Pancreas (tissue), 10 donors: ENCODE results near the gene TREX2. TPM values are rescaled to one million over a fixed set of nuclear protein-coding genes. Genes with fewer than 3 reads are reported as not detected.

Experiments
- ATAC-seq, 4 donors: fragments of 200-7000 bp; cut with Tn5 transposase; one replicate each; pipeline versions ENCODE4 v1.8.0 to v1.9.1; 2020; ENCODE audit warnings: mild to moderate bottlenecking in 4 of 4, moderate library complexity in 4 of 4
- DNase-seq, 6 donors: peaks; one replicate each; pipeline ENCODE4 v3.0.0-alpha.2; 2020
- FAIRE-seq: peaks from 2 replicates; lab custom pipeline; 2012; peaks lifted over from hg19 to GRCh38; lab: Jason Lieb, UNC
- H3K27ac ChIP-seq, 4 donors: fragments of 200-600 bp; sonication (generic); 1 replicate in 3 of 4; 2 replicates in 1 of 4; pipeline versions ENCODE4 v1.5.0 to v1.8.0; 2020
- H3K27me3 ChIP-seq, 4 donors: fragments of 200-600 bp; one replicate each; pipeline ENCODE4 v1.8.0; 2021
- H3K36me3 ChIP-seq, 3 donors: fragments of 200-600 bp; sonication (generic) in 1 of 3; one replicate each; pipeline versions ENCODE4 v1.5.0 to v1.8.0; 2020 to 2021
- H3K4me1 ChIP-seq, 3 donors: fragments of 200-600 bp; one replicate each; pipeline ENCODE4 v1.8.0; 2021
- H3K4me3 ChIP-seq, 4 donors: fragments of 200-600 bp; sonication (generic) in 2 of 4; one replicate each; pipeline versions ENCODE4 v1.5.0 to v1.8.0; 2020 to 2021
- H3K9me3 ChIP-seq, 4 donors: fragments of 200-600 bp; one replicate each; pipeline ENCODE4 v1.8.0; 2021
- WGBS, 2 donors: extraction: QIAGEN DNeasy Blood & Tissue Kit; methylation state at CpG; one replicate each; pipeline ENCODE4 v1.1.7; 2013; 5-methylcytosine and 5-hydroxymethylcytosine counted together
- intact Hi-C, 3 donors: fragments of 100-400 bp; cut with DNase I; formaldehyde crosslinking; loops; one replicate each; pipeline versions ENCODE4 v1.11.1 to v1.14.2; 2022
- polyA plus RNA-seq, 2 donors: library from polyadenylated mRNA; stranded (reverse); fragments of 200-250 nt; gene quantifications; one replicate each; pipeline ENCODE4 v1.2.3, GENCODE V29; 2013
- total RNA-seq, 6 donors: library from RNA; stranded (reverse); fragmentation: NEBNext Ultra II Directional in 4 of 6; extraction: Animal tissue kit (Norgen Biotek cat#: 25700) in 4 of 6; gene quantifications; one replicate each; pipeline versions ENCODE4 v1.2.1 to v1.2.4, GENCODE V29; 2021 to 2023
- TF ChIP-seq, protein P1 (sequence below), 4 donors: fragments of 200-600 bp; sonication (generic) in 3 of 4; IDR thresholded peaks; one replicate each; pipeline versions ENCODE4 v1.5.0 to v1.8.0; 2021; ENCODE audit warnings: antibody characterized with exemption in 4 of 4
- donor health status: healthy with polysubstance abuse.
- donor health status: DM: no; HTN: no; CAD: no; lungs with moderate emphysema.
- donor health status: DM: no; HTN: no; CAD: no.
- donor health status: control.
- donor health status: control.
- donor health status: Bipolar disorder and iron deficiency.
- donor health status: DM: yes; HTN: yes; CAD: no.
- donor health status: DM: no; HTN: no; CAD: no.
- donor health status: DM: no; HTN: no; CAD: no.
- donor health status: DM: yes; HTN: yes; CAD: no.

The TREX2 gene
- total and polyA plus RNA-seq, 8 donors: 0.19 to 0.91 (median 0.55) TPM; not detected in 1

DNA sequence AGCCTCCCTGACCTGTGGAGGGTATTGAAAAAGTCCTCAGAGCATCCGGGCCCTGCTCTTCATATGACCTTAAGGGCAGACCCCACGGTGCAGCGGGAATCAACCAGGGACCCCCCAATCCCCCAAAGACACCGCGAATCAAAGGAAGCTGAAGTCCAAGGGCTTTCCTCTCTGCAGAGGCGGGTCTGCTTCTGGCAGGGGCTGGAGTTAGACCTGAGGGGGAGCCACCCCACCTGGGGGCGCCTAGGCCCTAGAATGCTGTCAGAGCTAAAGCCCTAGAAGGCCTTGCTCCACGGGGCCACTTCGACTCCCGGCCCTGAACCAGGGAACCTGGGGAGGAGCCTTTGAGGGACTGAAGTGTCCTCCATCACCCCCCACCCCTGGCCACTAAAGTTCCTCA lies 27.3 kb upstream of the TREX2 start:
- TF ChIP-seq, protein P1, sequence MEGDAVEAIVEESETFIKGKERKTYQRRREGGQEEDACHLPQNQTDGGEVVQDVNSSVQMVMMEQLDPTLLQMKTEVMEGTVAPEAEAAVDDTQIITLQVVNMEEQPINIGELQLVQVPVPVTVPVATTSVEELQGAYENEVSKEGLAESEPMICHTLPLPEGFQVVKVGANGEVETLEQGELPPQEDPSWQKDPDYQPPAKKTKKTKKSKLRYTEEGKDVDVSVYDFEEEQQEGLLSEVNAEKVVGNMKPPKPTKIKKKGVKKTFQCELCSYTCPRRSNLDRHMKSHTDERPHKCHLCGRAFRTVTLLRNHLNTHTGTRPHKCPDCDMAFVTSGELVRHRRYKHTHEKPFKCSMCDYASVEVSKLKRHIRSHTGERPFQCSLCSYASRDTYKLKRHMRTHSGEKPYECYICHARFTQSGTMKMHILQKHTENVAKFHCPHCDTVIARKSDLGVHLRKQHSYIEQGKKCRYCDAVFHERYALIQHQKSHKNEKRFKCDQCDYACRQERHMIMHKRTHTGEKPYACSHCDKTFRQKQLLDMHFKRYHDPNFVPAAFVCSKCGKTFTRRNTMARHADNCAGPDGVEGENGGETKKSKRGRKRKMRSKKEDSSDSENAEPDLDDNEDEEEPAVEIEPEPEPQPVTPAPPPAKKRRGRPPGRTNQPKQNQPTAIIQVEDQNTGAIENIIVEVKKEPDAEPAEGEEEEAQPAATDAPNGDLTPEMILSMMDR (IDR thresholded peaks at IDR 0.05): no peak
- Histone ChIP-seq H3K9me3 (no peaks in the 10 kb centered on the region), H3K4me3 (no peak overlapping the region), H3K27me3 (no peaks in the 10 kb centered on the region), H3K27ac (no peak overlapping the region), H3K36me3 (no peaks in the 10 kb centered on the region), H3K4me1 (no peaks in the 10 kb centered on the region)
- FAIRE-seq: no peak
- intact Hi-C loops: no loop called here
- ATAC-seq: no peak
- DNase-seq: no peak
- WGBS, 2 donors: 88 to 92% methylated on average over 10 of the region's 10 CpGs

DNA sequence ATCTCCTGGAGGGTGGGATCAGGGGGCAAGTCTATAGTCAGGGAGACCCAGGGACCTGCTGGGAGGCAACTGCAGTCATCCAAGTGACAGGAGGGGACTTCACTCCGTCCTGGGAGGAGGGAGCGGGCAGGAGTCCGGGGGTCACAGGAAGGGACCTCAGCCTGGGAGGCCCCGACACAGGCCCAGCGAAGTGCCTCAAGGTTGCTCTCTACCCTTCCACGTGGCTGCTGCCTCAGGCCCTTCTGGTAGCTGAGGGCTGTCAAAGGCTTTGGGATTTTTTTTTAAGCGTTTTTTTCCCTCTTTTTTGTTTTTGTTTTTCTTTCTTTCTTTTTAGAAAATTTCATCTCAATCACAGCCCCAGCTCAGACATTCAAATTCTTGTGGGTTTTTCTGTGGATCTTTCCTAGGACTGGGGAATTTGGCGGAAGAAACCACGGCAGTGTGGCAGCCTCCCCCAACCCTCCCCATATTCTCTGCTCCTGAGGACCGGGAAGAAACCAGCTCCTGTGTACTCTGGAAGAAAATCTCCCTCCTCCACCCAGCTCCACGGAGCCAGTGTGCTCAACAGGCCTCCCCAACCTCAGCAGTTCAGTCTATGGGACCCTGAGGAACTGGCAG lies 25.9 kb upstream of the TREX2 start:
- no peaks in the 10 kb centered on the region for H3K9me3 ChIP-seq
- H3K4me1 ChIP-seq: no peaks in the 10 kb centered on the region
- DNase-seq (no peak), FAIRE-seq (no peak), ATAC-seq (no peak)
- H3K36me3 ChIP-seq: no peaks in the 10 kb centered on the region
- WGBS, 2 donors: 62 to 64% methylated on average over 11 of the region's 11 CpGs
- H3K27ac ChIP-seq: no peak overlapping the region
- no peaks in the 10 kb centered on the region for H3K27me3 ChIP-seq
- intact Hi-C loops: no loop called here
- no peak overlapping the region for H3K4me3 ChIP-seq
- TF ChIP-seq, protein P1 (IDR thresholded peaks at IDR 0.05): no peak

DNA sequence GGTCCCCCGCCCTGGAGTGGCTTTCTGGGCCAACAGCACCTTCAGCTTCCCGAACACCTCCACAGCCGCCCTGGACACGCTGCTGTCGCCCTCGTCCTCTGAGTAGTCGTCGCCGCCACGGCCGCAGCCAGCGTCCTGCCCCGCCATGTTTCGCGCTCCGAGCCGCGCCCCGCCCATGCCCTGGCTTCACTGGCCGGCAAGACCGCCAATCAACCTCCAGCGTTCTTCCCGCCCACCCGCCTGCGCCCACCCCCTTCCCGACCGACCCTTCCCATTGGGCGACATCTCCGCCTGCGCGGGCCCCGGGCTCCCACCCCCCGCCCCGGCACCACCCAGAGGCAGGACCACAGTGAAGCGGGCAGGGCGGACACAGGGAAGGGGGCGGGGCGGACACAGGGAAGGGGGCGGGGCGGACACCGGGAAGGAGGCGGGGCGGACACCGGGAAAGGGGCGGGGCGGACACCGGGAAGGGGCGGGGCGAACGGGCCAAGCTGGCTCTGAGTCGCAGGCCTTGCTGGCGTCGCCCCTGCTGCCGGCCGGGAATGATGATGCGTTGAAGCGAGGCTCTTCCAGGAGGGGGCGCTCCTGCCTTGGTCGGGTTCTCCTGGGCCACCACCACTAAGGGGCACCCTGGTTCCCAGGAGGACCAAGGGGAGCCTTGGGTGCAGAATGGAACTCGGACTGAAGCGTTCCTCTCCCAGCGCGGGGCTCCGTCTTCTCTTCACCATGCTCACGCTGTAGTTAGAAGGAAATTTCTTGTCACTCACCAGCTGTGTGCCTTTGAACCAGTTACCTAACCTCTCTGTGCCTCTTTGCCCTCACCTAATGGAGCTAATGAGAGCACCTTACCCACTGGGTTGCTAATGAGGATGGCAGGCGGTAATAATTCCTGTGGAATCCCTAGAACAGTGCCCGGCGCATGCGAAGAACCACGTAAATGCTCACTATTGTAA lies 24.8 kb upstream of the TREX2 start, which contains the start of gene HAUS7:
TSS of gene HAUS7 (minus strand) at position 166 of the 953 bp plus-strand sequence. CDS start at position 147, 19 bp downstream.
- TF ChIP-seq, protein P1 (IDR thresholded peaks at IDR 0.05): peak; percentile 29 to 39 (median 34)
- ATAC-seq (peak; percentile 88 to 92 (median 90)), DNase-seq (peak; percentile 83 to 93 (median 88)), FAIRE-seq (no peak)
- Histone ChIP-seq H3K36me3 (no peaks in the 10 kb centered on the region), H3K4me3 (peak within 1 kb of the TSS; percentile 40 to 70 (median 50)), H3K27ac (peak within 1 kb of the TSS in 2 of 4 donors; percentile 17 to 41), H3K27me3 (no peaks in the 10 kb centered on the region), H3K4me1 (no peaks in the 10 kb centered on the region), H3K9me3 (no peaks in the 10 kb centered on the region)
- 9 to 27% methylated on average over 57 to 66 of the region's 70 CpGs for WGBS, 2 donors
- intact Hi-C loops: no loop called here

DNA sequence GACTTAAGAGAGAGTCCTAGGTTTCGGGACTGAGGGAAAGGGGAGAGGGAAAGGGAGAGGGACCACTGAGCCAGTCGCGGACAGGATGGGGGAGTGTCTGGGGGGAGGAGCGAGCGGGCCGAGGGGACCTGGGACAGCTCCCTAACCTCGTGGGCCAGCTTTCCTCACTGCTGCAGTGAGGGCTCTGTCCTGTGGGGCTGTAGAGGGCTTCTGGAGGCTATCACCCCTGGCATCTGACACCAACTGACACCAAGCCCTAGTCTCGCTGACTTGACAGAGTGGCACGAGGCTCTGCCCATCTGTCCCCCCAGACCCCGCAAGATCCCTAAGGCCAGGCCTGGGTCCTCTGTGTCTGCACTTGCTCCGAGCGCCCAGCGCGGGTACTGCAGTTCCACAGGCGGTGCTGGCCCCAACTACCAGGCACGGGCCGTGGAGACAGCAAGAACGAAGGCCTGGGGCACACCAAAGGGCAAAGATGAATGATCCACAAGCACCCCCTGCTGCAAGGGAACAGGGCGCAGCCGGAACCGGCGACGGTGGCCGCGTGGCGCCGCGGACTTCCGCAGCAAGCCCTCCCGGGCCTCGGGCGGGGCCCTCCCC lies 24.1 kb upstream of the TREX2 start:
- Histone ChIP-seq H3K9me3 (no peaks in the 10 kb centered on the region), H3K27ac (peak overlapping the region in 1 of 4 donors; percentile 41), H3K4me1 (no peaks in the 10 kb centered on the region), H3K27me3 (no peaks in the 10 kb centered on the region), H3K36me3 (no peaks in the 10 kb centered on the region), H3K4me3 (peak overlapping the region; percentile 40 to 70 (median 50))
- peak; percentile 13 to 40 (median 16) for ATAC-seq
- 1 to 13% methylated on average over 31 to 32 of the region's 32 CpGs for WGBS, 2 donors
- peak in 1 of 6 donors; percentile 52 for DNase-seq
- intact Hi-C loops: no loop called here
- TF ChIP-seq, protein P1 (IDR thresholded peaks at IDR 0.05): no peak
- no peak for FAIRE-seq
